Measurements from ENCODE around the gene ARSG. TPM values are rescaled to one million over a fixed set of nuclear protein-coding genes. Genes with fewer than 3 reads are reported as not detected.

Gene ARSG
- polyA plus RNA-seq, 1 of the 3 experiments (the other 2 are of a cell fraction) = 0.41 TPM

DNA sequence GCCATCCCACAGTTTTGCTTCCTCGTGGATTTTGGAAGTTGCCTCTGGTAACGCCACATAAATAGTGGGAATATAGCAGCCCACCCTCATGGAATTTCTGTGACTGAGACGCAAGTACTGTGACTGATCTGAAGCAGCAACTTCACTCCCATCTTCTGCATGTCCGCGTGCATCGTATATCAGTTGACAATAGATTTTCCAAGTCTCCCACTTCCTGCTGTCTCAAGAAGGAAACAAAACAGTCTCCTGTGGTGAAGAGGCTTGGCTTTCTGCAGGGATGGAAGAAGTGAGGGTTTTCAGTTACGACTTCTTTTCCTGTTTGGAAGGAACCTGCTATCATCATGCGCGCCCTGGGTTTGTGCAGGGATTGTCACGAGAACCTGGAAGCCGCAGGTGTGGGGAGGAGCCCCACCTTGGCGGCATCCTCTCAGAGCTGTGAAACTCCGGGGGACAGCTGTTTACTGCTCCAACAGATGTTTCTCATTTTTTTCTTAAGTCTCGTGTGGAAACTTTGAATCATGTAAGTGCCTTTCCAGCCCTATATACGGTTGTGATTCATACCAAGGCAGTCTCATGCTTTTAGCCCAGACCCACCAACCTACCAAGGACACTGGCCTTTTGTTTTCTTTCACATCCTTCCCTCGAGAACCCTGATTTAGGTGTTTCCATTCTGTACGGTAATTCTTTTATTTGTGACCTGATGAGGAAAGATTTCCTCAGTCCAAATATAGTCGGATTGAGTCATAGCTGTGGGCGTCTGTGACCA, 108.5 kb downstream of the ARSG start:
- no peak for DNase-seq
- Histone ChIP-seq H3F3A (replicated peaks; ENCODE audit: insufficient read depth) (no peaks in the 10 kb centered on the region), H3K4me3 (ENCODE audit: low read depth in 2 of 2, low read length in 1 of 2) (no peak overlapping the region), H3K4me1 (ENCODE audit: control insufficient read depth in 1 of 2, insufficient read depth in 2 of 2, low read depth in 1 of 2, low read length in 1 of 2) (peaks cover 3 to 5% of the 10 kb centered on the region in 2 experiments; a peak in 2 of 4 replicates), H3K79me2 (ENCODE audit: insufficient read depth) (no peaks in the 10 kb centered on the region), H3K36me3 (replicated peaks in 1 of 2; ENCODE audit: control insufficient read depth in 1 of 2, insufficient read depth in 2 of 2, low read length in 1 of 2) (no peaks in the 10 kb centered on the region), H3K9ac (no peak overlapping the region), H3K27me3 (ENCODE audit: insufficient read depth) (no peaks in the 10 kb centered on the region), H3K9me3 (no peaks in the 10 kb centered on the region), H3K4me2 (peak overlapping the region; percentile 12; the same call in 1 of the 2 replicates), H3K27ac (ENCODE audit: low read depth in 2 of 2, low read length in 1 of 2) (no peak overlapping the region), H2AFZ (ENCODE audit: low read depth) (no peak overlapping the region), H4K20me1 (ENCODE audit: insufficient read depth) (no peaks in the 10 kb centered on the region), H3K9me2 (no peaks in the 10 kb centered on the region)
- no peak for TF ChIP-seq EZH2phosphoT487 (IDR thresholded peaks at IDR 0.05; ENCODE audit: borderline replicate concordance, low read depth)
- no peak for TF ChIP-seq SMC3 (IDR thresholded peaks at IDR 0.05; ENCODE audit: low read depth, low read length)
- TF ChIP-seq EP300 (IDR thresholded peaks at IDR 0.05; ENCODE audit: borderline replicate concordance in 1 of 2, low read depth in 1 of 2, low read length in 1 of 2) = no peak
- TF ChIP-seq, protein P1, sequence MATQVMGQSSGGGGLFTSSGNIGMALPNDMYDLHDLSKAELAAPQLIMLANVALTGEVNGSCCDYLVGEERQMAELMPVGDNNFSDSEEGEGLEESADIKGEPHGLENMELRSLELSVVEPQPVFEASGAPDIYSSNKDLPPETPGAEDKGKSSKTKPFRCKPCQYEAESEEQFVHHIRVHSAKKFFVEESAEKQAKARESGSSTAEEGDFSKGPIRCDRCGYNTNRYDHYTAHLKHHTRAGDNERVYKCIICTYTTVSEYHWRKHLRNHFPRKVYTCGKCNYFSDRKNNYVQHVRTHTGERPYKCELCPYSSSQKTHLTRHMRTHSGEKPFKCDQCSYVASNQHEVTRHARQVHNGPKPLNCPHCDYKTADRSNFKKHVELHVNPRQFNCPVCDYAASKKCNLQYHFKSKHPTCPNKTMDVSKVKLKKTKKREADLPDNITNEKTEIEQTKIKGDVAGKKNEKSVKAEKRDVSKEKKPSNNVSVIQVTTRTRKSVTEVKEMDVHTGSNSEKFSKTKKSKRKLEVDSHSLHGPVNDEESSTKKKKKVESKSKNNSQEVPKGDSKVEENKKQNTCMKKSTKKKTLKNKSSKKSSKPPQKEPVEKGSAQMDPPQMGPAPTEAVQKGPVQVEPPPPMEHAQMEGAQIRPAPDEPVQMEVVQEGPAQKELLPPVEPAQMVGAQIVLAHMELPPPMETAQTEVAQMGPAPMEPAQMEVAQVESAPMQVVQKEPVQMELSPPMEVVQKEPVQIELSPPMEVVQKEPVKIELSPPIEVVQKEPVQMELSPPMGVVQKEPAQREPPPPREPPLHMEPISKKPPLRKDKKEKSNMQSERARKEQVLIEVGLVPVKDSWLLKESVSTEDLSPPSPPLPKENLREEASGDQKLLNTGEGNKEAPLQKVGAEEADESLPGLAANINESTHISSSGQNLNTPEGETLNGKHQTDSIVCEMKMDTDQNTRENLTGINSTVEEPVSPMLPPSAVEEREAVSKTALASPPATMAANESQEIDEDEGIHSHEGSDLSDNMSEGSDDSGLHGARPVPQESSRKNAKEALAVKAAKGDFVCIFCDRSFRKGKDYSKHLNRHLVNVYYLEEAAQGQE (IDR thresholded peaks at IDR 0.05; ENCODE audit: low read depth, low read length) = no peak
- no peak for TF ChIP-seq TAF1 (IDR thresholded peaks at IDR 0.05; ENCODE audit: borderline replicate concordance, low read depth, low read length)
- TF ChIP-seq RXRA (IDR thresholded peaks at IDR 0.05; ENCODE audit: borderline replicate concordance, low read depth) = no peak
- no peak for TF ChIP-seq NRF1 (IDR thresholded peaks at IDR 0.05; ENCODE audit: low read depth, low read length)
- TF ChIP-seq, protein P2, sequence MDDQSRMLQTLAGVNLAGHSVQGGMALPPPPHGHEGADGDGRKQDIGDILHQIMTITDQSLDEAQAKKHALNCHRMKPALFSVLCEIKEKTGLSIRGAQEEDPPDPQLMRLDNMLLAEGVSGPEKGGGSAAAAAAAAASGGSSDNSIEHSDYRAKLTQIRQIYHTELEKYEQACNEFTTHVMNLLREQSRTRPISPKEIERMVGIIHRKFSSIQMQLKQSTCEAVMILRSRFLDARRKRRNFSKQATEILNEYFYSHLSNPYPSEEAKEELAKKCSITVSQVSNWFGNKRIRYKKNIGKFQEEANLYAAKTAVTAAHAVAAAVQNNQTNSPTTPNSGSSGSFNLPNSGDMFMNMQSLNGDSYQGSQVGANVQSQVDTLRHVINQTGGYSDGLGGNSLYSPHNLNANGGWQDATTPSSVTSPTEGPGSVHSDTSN (IDR thresholded peaks at IDR 0.05) = no peak
- TF ChIP-seq RCOR1 (IDR thresholded peaks at IDR 0.05; ENCODE audit: low read length) = no peak
- TF ChIP-seq, protein P3, sequence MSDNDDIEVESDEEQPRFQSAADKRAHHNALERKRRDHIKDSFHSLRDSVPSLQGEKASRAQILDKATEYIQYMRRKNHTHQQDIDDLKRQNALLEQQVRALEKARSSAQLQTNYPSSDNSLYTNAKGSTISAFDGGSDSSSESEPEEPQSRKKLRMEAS (IDR thresholded peaks at IDR 0.05; ENCODE audit: low read depth) = no peak
- TF ChIP-seq, protein P4, sequence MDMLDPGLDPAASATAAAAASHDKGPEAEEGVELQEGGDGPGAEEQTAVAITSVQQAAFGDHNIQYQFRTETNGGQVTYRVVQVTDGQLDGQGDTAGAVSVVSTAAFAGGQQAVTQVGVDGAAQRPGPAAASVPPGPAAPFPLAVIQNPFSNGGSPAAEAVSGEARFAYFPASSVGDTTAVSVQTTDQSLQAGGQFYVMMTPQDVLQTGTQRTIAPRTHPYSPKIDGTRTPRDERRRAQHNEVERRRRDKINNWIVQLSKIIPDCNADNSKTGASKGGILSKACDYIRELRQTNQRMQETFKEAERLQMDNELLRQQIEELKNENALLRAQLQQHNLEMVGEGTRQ (IDR thresholded peaks at IDR 0.05; ENCODE audit: borderline replicate concordance, low read depth, low read length) = no peak
- TF ChIP-seq, protein P5, sequence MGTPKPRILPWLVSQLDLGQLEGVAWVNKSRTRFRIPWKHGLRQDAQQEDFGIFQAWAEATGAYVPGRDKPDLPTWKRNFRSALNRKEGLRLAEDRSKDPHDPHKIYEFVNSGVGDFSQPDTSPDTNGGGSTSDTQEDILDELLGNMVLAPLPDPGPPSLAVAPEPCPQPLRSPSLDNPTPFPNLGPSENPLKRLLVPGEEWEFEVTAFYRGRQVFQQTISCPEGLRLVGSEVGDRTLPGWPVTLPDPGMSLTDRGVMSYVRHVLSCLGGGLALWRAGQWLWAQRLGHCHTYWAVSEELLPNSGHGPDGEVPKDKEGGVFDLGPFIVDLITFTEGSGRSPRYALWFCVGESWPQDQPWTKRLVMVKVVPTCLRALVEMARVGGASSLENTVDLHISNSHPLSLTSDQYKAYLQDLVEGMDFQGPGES (IDR thresholded peaks at IDR 0.05; ENCODE audit: low read depth, low read length) = no peak
- no peak for TF ChIP-seq FOXJ3 (CRISPR knock-in tag; IDR thresholded peaks at IDR 0.05)
- TF ChIP-seq CHD2 (IDR thresholded peaks at IDR 0.05; ENCODE audit: low read length, partially characterized antibody) = no peak
- TF ChIP-seq MEF2A (IDR thresholded peaks at IDR 0.05; ENCODE audit: borderline replicate concordance, low read depth) = no peak
- TF ChIP-seq, protein P6, sequence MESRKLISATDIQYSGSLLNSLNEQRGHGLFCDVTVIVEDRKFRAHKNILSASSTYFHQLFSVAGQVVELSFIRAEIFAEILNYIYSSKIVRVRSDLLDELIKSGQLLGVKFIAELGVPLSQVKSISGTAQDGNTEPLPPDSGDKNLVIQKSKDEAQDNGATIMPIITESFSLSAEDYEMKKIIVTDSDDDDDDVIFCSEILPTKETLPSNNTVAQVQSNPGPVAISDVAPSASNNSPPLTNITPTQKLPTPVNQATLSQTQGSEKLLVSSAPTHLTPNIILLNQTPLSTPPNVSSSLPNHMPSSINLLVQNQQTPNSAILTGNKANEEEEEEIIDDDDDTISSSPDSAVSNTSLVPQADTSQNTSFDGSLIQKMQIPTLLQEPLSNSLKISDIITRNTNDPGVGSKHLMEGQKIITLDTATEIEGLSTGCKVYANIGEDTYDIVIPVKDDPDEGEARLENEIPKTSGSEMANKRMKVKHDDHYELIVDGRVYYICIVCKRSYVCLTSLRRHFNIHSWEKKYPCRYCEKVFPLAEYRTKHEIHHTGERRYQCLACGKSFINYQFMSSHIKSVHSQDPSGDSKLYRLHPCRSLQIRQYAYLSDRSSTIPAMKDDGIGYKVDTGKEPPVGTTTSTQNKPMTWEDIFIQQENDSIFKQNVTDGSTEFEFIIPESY (IDR thresholded peaks at IDR 0.05; ENCODE audit: borderline replicate concordance, low read depth) = no peak
- TF ChIP-seq, protein P7, sequence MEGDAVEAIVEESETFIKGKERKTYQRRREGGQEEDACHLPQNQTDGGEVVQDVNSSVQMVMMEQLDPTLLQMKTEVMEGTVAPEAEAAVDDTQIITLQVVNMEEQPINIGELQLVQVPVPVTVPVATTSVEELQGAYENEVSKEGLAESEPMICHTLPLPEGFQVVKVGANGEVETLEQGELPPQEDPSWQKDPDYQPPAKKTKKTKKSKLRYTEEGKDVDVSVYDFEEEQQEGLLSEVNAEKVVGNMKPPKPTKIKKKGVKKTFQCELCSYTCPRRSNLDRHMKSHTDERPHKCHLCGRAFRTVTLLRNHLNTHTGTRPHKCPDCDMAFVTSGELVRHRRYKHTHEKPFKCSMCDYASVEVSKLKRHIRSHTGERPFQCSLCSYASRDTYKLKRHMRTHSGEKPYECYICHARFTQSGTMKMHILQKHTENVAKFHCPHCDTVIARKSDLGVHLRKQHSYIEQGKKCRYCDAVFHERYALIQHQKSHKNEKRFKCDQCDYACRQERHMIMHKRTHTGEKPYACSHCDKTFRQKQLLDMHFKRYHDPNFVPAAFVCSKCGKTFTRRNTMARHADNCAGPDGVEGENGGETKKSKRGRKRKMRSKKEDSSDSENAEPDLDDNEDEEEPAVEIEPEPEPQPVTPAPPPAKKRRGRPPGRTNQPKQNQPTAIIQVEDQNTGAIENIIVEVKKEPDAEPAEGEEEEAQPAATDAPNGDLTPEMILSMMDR (IDR thresholded peaks at IDR 0.05) = no peak
- POLR2A ChIA-PET = interaction anchor here (1.0 kb wide), 1 partner anchor 112 kb away, joined by 3 read pairs; the partner anchor contains the start of gene PRKAR1A
- CTCF ChIA-PET = interaction anchor here (0.8 to 4.0 kb wide), 53 partner anchors 7 to 344 kb away, joined by 3 to 49 read pairs (median 6); partner anchors contain the start of genes AMZ2, ARSG, SLC16A6 and WIPI1
- 55% methylated on average over 19 of the region's 19 CpGs for WGBS (ENCODE audit: low lambda C conversion rate)

Measured in SK-N-SH (cell line).